HepG2 (cell line): ENCODE measurements around the gene SOCS1. TPM values are rescaled to one million over a fixed set of nuclear protein-coding genes. Genes with fewer than 3 reads are reported as not detected.
A peak's percentile ranks its signal among the peaks of the same experiment; 100 is the strongest.

Source experiments
- AGO1 ChIP-seq: fragments of 200-400 bp; formaldehyde crosslinking; IDR thresholded peaks from 2 replicates; pipeline ENCODE4 v1.6.1; 2017; ENCODE audit warnings: mild to moderate bottlenecking, low read depth, low read length, moderate library complexity; ENCODE audit not compliant: poor library complexity, severe bottlenecking
- CAMTA2 ChIP-seq: sonication (generic); formaldehyde crosslinking; IDR thresholded peaks from 2 replicates; pipeline ENCODE4 v1.4.0; 2020; ENCODE audit warnings: mild to moderate bottlenecking, missing genetic modification reagents, borderline replicate concordance
- FOXA3 ChIP-seq: IDR thresholded peaks from 2 replicates; pipeline ENCODE4 v1.6.1; 2016; ENCODE audit warnings: missing genetic modification reagents, missing compliant biosample characterization
- FOXP4 ChIP-seq: sonication (generic); formaldehyde crosslinking; IDR thresholded peaks from 2 replicates; pipeline ENCODE4 v1.4.0; 2020; ENCODE audit warnings: missing genetic modification reagents
- HNRNPK ChIP-seq: fragments of 200-400 bp; formaldehyde crosslinking; IDR thresholded peaks from 2 replicates; pipeline ENCODE4 v1.6.1; 2018; ENCODE audit warnings: low read length, low read depth, moderate library complexity, mild to moderate bottlenecking; ENCODE audit not compliant: poor library complexity, severe bottlenecking
- MAZ ChIP-seq, 2 experiments: sonication (generic) in 1 of 2; formaldehyde crosslinking in 1 of 2; IDR thresholded peaks; 2 replicates each; pipeline versions ENCODE4 v1.5.0 to v1.6.1; 2012 to 2020; ENCODE audit warnings: low read depth in 2 of 2, mild to moderate bottlenecking in 2 of 2, borderline replicate concordance in 1 of 2, improper control_type of control experiment in 1 of 2, low read length in 1 of 2, missing genetic modification reagents in 1 of 2, moderate library complexity in 1 of 2
- MTA1 ChIP-seq: sonication (generic); formaldehyde crosslinking; IDR thresholded peaks from 2 replicates; pipeline ENCODE4 v1.4.0; 2020; ENCODE audit warnings: missing genetic modification reagents, mild to moderate bottlenecking, borderline replicate concordance
- POLR2AphosphoS5 ChIP-seq: IDR thresholded peaks from 2 replicates; pipeline ENCODE4 v1.6.1; 2012; ENCODE audit warnings: low read depth, low read length
- RBFOX2 ChIP-seq: fragments of 200-400 bp; formaldehyde crosslinking; IDR thresholded peaks from 2 replicates; pipeline ENCODE4 v1.6.1; 2017; ENCODE audit warnings: low read depth, mild to moderate bottlenecking, low read length
- SAP130 ChIP-seq: IDR thresholded peaks from 2 replicates; pipeline ENCODE4 v1.6.1; 2016; ENCODE audit warnings: low read depth
- SIN3B ChIP-seq: fragments of 150-350 bp; IDR thresholded peaks from 2 replicates; pipeline ENCODE4 v1.6.1; 2014; ENCODE audit warnings: low read length
- ZNF232 ChIP-seq: sonication (generic); formaldehyde crosslinking; IDR thresholded peaks from 2 replicates; pipeline ENCODE4 v1.4.0; 2020; ENCODE audit warnings: missing genetic modification reagents, borderline replicate concordance
- ZNF451 ChIP-seq: sonication (generic); formaldehyde crosslinking; IDR thresholded peaks from 2 replicates; pipeline ENCODE4 v1.5.0; 2020; ENCODE audit warnings: mild to moderate bottlenecking, missing genetic modification reagents
- ZNF501 ChIP-seq: sonication (generic); formaldehyde crosslinking; IDR thresholded peaks from 2 replicates; pipeline ENCODE4 v1.5.1; 2020; ENCODE audit warnings: mild to moderate bottlenecking, moderate library complexity, missing genetic modification reagents
- ZNF556 ChIP-seq: sonication (generic); formaldehyde crosslinking; IDR thresholded peaks from 2 replicates; pipeline ENCODE4 v1.4.0; 2020; ENCODE audit warnings: mild to moderate bottlenecking, missing genetic modification reagents, borderline replicate concordance
- ZNF616 ChIP-seq: sonication (generic); formaldehyde crosslinking; IDR thresholded peaks from 2 replicates; pipeline ENCODE4 v1.5.0; 2020; ENCODE audit warnings: low read depth, mild to moderate bottlenecking, missing genetic modification reagents
- ZNF766 ChIP-seq: sonication (generic); formaldehyde crosslinking; IDR thresholded peaks from 2 replicates; pipeline ENCODE4 v1.5.0; 2020; ENCODE audit warnings: missing genetic modification reagents, borderline replicate concordance
- ZNF83 ChIP-seq: sonication (generic); formaldehyde crosslinking; IDR thresholded peaks from 2 replicates; pipeline ENCODE4 v1.4.0; 2020; ENCODE audit warnings: missing genetic modification reagents, mild to moderate bottlenecking, borderline replicate concordance
- polyA plus RNA-seq, 8 experiments: library from polyadenylated mRNA; depleted of rRNA in 3 of 8; stranded (reverse) in 7 of 8; unstranded in 1 of 8; fragments of >200 nt; fragmentation: Illumina TruSeq in 4 of 8; extraction: Trizol in 4 of 8; gene quantifications; 2 replicates each; pipeline versions ENCODE4 v1.2.1 to v1.2.3, GENCODE V29; 2011 to 2016; ENCODE audit warnings: low read depth in 4 of 8, missing spikeins in 1 of 8, mixed read lengths in 1 of 8; ENCODE audit not compliant: insufficient read depth in 1 of 8
- total RNA-seq, 5 experiments: library from RNA; depleted of rRNA; stranded (reverse); fragments of >200 nt; fragmentation: Illumina TruSeq; extraction: Trizol; gene quantifications; 2 replicates each; pipeline ENCODE4 v1.2.3, GENCODE V29; 2016; ENCODE audit warnings: low read depth in 1 of 5
- TF ChIP-seq, protein P1 (sequence below): sonication (generic); formaldehyde crosslinking; IDR thresholded peaks from 2 replicates; pipeline ENCODE4 v1.8.0; 2022; ENCODE audit warnings: missing genetic modification reagents, low read depth, mild to moderate bottlenecking, borderline replicate concordance
- TF ChIP-seq, protein P2 (sequence below): sonication (generic); formaldehyde crosslinking; IDR thresholded peaks from 2 replicates; pipeline ENCODE4 v1.8.0; 2022; ENCODE audit warnings: mild to moderate bottlenecking, missing genetic modification reagents, moderate library complexity
- TF ChIP-seq, protein P3 (sequence below): sonication (generic); formaldehyde crosslinking; IDR thresholded peaks from 2 replicates; pipeline ENCODE4 v1.4.0; 2020; ENCODE audit warnings: missing genetic modification reagents
- TF ChIP-seq, protein P4 (sequence below): sonication (generic); formaldehyde crosslinking; IDR thresholded peaks from 2 replicates; pipeline ENCODE4 v1.4.0; 2020; ENCODE audit warnings: missing genetic modification reagents

Gene SOCS1
- total and polyA plus RNA-seq, 2 of the 13 experiments (the other 11 are each of a cell fraction or from before 2014, with no cell fraction given): 5.3 to 6.3 TPM

DNA sequence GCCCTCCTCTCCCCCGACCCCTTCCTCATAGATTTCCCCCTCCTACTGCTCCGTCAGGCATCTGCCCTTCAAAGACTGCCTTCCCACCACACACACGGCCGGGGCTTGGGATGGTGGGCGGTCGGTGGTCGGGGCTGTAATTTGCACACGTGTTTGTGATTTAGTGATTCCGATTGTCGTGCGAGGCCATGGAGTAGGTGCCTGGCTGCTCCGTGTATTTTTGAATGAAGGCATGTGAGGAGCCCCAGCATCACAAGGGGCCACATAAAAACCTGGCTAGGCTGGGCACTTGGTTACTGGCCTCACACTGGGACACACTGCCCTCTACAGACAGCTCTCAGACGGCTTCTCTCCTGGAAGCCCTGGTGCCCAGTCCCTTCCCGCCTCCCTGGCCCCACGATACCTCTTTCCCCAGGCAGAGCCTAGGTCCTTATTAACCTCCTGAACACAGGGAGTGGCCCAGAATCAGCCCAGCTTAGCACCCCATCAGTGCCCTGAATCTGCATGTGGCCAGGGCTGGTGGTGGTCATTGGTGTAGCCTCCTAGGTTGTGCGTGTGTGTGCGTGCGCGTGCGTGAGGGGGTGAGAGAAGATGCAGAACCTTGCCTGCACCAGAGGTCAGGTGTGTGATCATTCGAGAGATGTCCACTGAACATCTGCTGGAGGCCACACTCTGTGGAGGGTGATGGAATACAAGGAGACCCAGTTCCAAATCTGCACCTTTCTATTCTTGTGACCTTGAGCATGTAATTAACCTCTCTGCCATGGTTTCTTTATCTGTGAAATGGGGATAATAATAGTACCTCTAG, 1.3 kb upstream of the SOCS1 start (continued):
- TF ChIP-seq MTA1 (CRISPR knock-in tag) (peak; percentile 89; the same call in 1 of the 2 replicates), ZNF232 (CRISPR knock-in tag) (peak; percentile 94), MAZ (IDR thresholded peaks at IDR 0.05; ENCODE audit: borderline replicate concordance, low read depth, low read length) (no peak), MAZ (CRISPR knock-in tag; IDR thresholded peaks at IDR 0.05; ENCODE audit: low read depth) (no peak), POLR2AphosphoS5 (peak; percentile 50; the same call in 1 of the 2 replicates), FOXP4 (CRISPR knock-in tag) (peak; percentile 67), ZNF766 (no peak; the same call in none of the 2 replicates), HNRNPK (no peak), ZNF616 (CRISPR knock-in tag) (no peak), RBFOX2 (no peak), ZNF451 (CRISPR knock-in tag) (peak; percentile 59), ZNF556 (CRISPR knock-in tag) (peak; percentile 98), CAMTA2 (CRISPR knock-in tag) (no peak), ZNF501 (CRISPR knock-in tag) (peak; percentile 79; the same call in 1 of the 2 replicates), FOXA3 (CRISPR knock-in tag) (peak; percentile 51), ZNF83 (CRISPR knock-in tag) (peak; percentile 97), SIN3B (peak; percentile 48; the same call in 1 of the 2 replicates), SAP130 (peak; percentile 77), AGO1 (peak; percentile 14)
- TF ChIP-seq, protein P1, sequence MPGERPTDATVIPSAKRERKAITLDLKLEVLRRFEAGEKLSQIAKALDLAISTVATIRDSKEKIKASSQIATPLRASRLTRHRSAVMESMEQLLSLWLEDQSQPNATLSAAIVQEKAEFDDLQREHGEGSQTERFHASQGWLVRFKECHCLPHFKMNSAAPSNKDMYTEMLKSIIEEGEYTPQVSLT (CRISPR knock-in tag): no peak
- TF ChIP-seq, protein P2, sequence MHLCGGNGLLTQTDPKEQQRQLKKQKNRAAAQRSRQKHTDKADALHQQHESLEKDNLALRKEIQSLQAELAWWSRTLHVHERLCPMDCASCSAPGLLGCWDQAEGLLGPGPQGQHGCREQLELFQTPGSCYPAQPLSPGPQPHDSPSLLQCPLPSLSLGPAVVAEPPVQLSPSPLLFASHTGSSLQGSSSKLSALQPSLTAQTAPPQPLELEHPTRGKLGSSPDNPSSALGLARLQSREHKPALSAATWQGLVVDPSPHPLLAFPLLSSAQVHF (CRISPR knock-in tag): 0 out of 2 replicates have a peak, but pooled peaks have one; percentile 77
- TF ChIP-seq, protein P3, sequence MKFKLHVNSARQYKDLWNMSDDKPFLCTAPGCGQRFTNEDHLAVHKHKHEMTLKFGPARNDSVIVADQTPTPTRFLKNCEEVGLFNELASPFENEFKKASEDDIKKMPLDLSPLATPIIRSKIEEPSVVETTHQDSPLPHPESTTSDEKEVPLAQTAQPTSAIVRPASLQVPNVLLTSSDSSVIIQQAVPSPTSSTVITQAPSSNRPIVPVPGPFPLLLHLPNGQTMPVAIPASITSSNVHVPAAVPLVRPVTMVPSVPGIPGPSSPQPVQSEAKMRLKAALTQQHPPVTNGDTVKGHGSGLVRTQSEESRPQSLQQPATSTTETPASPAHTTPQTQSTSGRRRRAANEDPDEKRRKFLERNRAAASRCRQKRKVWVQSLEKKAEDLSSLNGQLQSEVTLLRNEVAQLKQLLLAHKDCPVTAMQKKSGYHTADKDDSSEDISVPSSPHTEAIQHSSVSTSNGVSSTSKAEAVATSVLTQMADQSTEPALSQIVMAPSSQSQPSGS: 0 out of 2 replicates have a peak, but pooled peaks have one; percentile 25
- TF ChIP-seq, protein P4, sequence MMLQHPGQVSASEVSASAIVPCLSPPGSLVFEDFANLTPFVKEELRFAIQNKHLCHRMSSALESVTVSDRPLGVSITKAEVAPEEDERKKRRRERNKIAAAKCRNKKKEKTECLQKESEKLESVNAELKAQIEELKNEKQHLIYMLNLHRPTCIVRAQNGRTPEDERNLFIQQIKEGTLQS (CRISPR knock-in tag): no peak
